Fibroblast of pulmonary artery (primary cell): ENCODE data around the gene BASP1.
"Not testable (repeated sequence)": the region's sequence is repeated elsewhere in the genome, so short reads cannot be mapped to it uniquely, and the experiment has no call there.

ENCODE experiments used
- DNase-seq: peaks from one replicate; pipeline ENCODE4 v3.0.0-alpha.2; 2010; ENCODE audit warnings: low read depth
- H3K4me3 ChIP-seq: replicated peaks from 2 replicates; pipeline ENCODE4 v1.5.1; 2011; ENCODE audit warnings: low read depth, mild to moderate bottlenecking, control low read depth, low read length, moderate library complexity
- CTCF ChIP-seq: IDR thresholded peaks from 2 replicates; pipeline ENCODE4 v1.5.1; 2011; ENCODE audit warnings: mild to moderate bottlenecking, control low read depth, low read length, inconsistent platforms; ENCODE audit errors: missing control alignments

Gene BASP1

GRCh38 chr5:17258431-17258830 lies 41.0 kb downstream of the BASP1 start:
- no peak for DNase-seq
- TF ChIP-seq CTCF = no peak
- no peak overlapping the region for H3K4me3 ChIP-seq

- H3K4me3 ChIP-seq, DNase-seq: not testable (repeated sequence)
Measured at GRCh38 chr5:17259012-17259411, 41.6 kb downstream of the BASP1 start.

- no peak overlapping the region for H3K4me3 ChIP-seq
- TF ChIP-seq CTCF = no peak
- no peak for DNase-seq
Measured at GRCh38 chr5:17259630-17260257, 42.3 kb downstream of the BASP1 start.

- no peak overlapping the region for H3K4me3 ChIP-seq
- DNase-seq = no peak
- TF ChIP-seq CTCF = no peak
Measured at GRCh38 chr5:17260549-17260948, 43.1 kb downstream of the BASP1 start.

- DNase-seq = no peak
- TF ChIP-seq CTCF = no peak
- no peak overlapping the region for H3K4me3 ChIP-seq
Measured at GRCh38 chr5:17261075-17261474, 43.6 kb downstream of the BASP1 start.

GRCh38 chr5:17265041-17265440 lies 47.6 kb downstream of the BASP1 start:
- no peak for TF ChIP-seq CTCF
- H3K4me3 ChIP-seq = no peak overlapping the region
- no peak for DNase-seq

- H3K4me3 ChIP-seq = no peak overlapping the region
- DNase-seq = no peak
- TF ChIP-seq CTCF = no peak
Measured at GRCh38 chr5:17267106-17267505, 49.7 kb downstream of the BASP1 start.

- no peak overlapping the region for H3K4me3 ChIP-seq
- no peak for DNase-seq
- TF ChIP-seq CTCF = no peak
Measured at GRCh38 chr5:17269201-17269600, 51.8 kb downstream of the BASP1 start.
